A673 (cell line): ENCODE results near the gene ZNF77. TPM values are rescaled to one million over a fixed set of nuclear protein-coding genes. Genes with fewer than 3 reads are reported as not detected.
A peak's percentile ranks its signal among the peaks of the same experiment; 100 is the strongest.

ENCODE experiments used
- BruUV-seq: library from RNA; stranded (reverse); fragments of 400-500 nt; replicated peaks from 2 replicates; lab custom pipeline; 2021; lab: Mats Ljungman, UMichigan
- CTCF ChIA-PET: fragments of 300-600 bp; sonication (Branson Sonifier 250); formaldehyde crosslinking; loops from one replicate; lab custom pipeline; 2022; ENCODE audit warnings: antibody characterized with exemption; lab: Charles Lee
- POLR2A ChIA-PET: fragments of 300-600 bp; sonication (Branson Sonifier 250); formaldehyde crosslinking; loops from one replicate; lab custom pipeline; 2022; ENCODE audit warnings: antibody characterized with exemption; ENCODE audit not compliant: low non-redundant PET; lab: Charles Lee
- DNase-seq: peaks from one replicate; pipeline ENCODE4 v3.0.0-alpha.2; 2015; ENCODE audit warnings: low spot score
- H3K27ac ChIP-seq: fragments of 200-600 bp; sonication (generic); 2 replicates; pipeline ENCODE4 v1.5.1; 2016; ENCODE audit warnings: mixed run types, low read depth, mild to moderate bottlenecking, mixed read lengths, antibody characterized with exemption, low read length; ENCODE audit not compliant: poor library complexity, severe bottlenecking
- H3K27me3 ChIP-seq: fragments of 200-600 bp; sonication (generic); replicated peaks from 2 replicates; pipeline ENCODE4 v1.6.1; 2017; ENCODE audit warnings: mixed run types, low read depth, mild to moderate bottlenecking, mixed read lengths, antibody characterized with exemption, low read length; ENCODE audit not compliant: insufficient read depth, poor library complexity
- H3K36me3 ChIP-seq: fragments of 200-600 bp; sonication (generic); 2 replicates; pipeline ENCODE4 v1.6.1; 2016; ENCODE audit warnings: mixed run types, mild to moderate bottlenecking, mixed read lengths, antibody characterized with exemption, low read length; ENCODE audit not compliant: insufficient read depth, poor library complexity, severe bottlenecking
- H3K4me1 ChIP-seq: fragments of 200-600 bp; sonication (generic); 2 replicates; pipeline ENCODE4 v1.6.1; 2017; ENCODE audit warnings: mixed run types, mild to moderate bottlenecking, mixed read lengths, antibody characterized with exemption, low read length; ENCODE audit not compliant: insufficient read depth, poor library complexity, severe bottlenecking
- H3K4me3 ChIP-seq: fragments of 200-600 bp; sonication (generic); 2 replicates; pipeline ENCODE4 v1.5.1; 2016; ENCODE audit warnings: low read depth, mixed run types, mild to moderate bottlenecking, mixed read lengths, low read length; ENCODE audit not compliant: poor library complexity, severe bottlenecking
- H3K9me3 ChIP-seq: fragments of 200-600 bp; sonication (generic); 2 replicates; pipeline ENCODE4 v1.6.1; 2016; ENCODE audit warnings: mixed run types, low read depth, mild to moderate bottlenecking, mixed read lengths, antibody characterized with exemption, low read length; ENCODE audit not compliant: poor library complexity, severe bottlenecking
- EZH2 ChIP-seq: fragments of 200-600 bp; sonication (generic); IDR thresholded peaks from 2 replicates; pipeline ENCODE4 v1.6.1; 2017; ENCODE audit warnings: borderline replicate concordance, low read depth, mild to moderate bottlenecking, mixed read lengths, antibody characterized with exemption, low read length; ENCODE audit not compliant: poor library complexity, severe bottlenecking
- intact Hi-C: fragments of 100-400 bp; cut with micrococcal nuclease; formaldehyde crosslinking; loops from one replicate; pipeline ENCODE4 v1.10.0; 2022; ENCODE audit not compliant: unreplicated experiment
- total RNA-seq: library from RNA; stranded (reverse); gene quantifications from 2 replicates; pipeline ENCODE4 v1.2.3, GENCODE V29; 2021
- TF ChIP-seq, protein P1 (sequence below): fragments of 300-800, 200-600 bp; sonication (generic); conservative IDR thresholded peaks from 2 replicates; pipeline ENCODE4 v1.5.1; 2017; ENCODE audit warnings: low read depth, mild to moderate bottlenecking, antibody characterized with exemption, low read length, moderate library complexity, mixed read lengths

The ZNF77 gene
- total RNA-seq, 1 experiment from 2014 or later, result 6.4 TPM

DNA sequence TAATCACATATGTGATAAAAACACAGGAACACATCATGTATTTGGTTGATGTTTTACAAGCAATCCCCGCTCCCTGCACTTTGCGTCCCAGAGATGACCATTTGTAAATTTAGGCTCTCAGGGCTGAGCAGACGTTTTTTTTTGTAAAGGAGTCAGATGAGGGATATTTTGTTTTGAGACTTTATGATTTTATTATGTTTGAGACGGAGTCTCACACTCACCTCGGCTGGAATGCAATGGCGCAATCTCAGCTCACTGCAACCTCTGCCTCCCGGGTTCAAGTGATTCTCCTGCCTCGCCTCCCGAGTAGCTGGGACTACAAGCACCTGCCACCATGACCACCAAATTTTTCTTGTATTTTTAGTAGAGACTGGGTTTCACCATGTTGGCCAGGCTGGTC is 34.0 kb upstream of the ZNF77 start:
- no peak overlapping the region for H3K4me3 ChIP-seq
- TF ChIP-seq, protein P1, sequence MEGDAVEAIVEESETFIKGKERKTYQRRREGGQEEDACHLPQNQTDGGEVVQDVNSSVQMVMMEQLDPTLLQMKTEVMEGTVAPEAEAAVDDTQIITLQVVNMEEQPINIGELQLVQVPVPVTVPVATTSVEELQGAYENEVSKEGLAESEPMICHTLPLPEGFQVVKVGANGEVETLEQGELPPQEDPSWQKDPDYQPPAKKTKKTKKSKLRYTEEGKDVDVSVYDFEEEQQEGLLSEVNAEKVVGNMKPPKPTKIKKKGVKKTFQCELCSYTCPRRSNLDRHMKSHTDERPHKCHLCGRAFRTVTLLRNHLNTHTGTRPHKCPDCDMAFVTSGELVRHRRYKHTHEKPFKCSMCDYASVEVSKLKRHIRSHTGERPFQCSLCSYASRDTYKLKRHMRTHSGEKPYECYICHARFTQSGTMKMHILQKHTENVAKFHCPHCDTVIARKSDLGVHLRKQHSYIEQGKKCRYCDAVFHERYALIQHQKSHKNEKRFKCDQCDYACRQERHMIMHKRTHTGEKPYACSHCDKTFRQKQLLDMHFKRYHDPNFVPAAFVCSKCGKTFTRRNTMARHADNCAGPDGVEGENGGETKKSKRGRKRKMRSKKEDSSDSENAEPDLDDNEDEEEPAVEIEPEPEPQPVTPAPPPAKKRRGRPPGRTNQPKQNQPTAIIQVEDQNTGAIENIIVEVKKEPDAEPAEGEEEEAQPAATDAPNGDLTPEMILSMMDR, result no peak
- no peak for TF ChIP-seq EZH2
- no peaks in the 10 kb centered on the region for H3K36me3 ChIP-seq
- H3K4me1 ChIP-seq, result peaks cover 44% of the 10 kb centered on the region
- no peaks in the 10 kb centered on the region for H3K27me3 ChIP-seq
- no peaks in the 10 kb centered on the region for H3K9me3 ChIP-seq
- ChIA-PET CTCF (no interaction called here), POLR2A (interaction anchor here (0.6 kb wide), 1 partner anchor 328 kb away, joined by 14 read pairs; no protein-coding TSS in a partner anchor)
- intact Hi-C loops, result no loop called here
- no TSS peak for BruUV-seq
- DNase-seq, result no peak
- no peak overlapping the region for H3K27ac ChIP-seq

DNA sequence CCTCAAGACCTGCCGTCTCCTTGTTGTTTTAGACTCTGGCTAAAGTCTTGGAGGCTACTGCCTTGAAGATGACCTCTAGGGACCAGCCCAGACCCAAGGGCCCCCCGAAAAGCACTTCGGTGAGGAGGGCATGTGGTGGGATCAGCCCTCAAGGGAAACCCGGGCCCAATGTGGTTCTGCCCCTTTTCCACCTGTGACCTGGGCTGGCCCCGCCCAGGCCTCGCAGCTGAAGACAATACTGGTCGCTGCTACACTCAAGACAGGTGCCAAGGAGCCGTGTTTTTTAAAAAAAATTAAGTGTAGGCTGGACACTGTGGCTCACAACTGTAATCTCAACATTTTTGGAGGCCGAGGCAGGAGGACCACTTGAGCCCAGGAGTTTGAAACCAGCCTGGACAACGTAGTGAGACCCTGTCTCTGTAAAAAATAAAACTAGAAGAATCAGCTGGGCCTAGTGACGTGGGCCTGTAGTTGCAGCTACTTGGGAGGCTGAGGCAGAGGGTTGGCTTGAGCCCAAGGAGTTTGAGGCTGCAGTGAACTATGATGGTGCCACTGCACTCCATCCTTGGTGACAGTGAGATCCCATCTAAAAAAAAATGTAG is 33.5 kb upstream of the ZNF77 start:
- H3K4me1 ChIP-seq, result peaks cover 39% of the 10 kb centered on the region
- DNase-seq, result no peak
- intact Hi-C loops, result no loop called here
- H3K36me3 ChIP-seq, result no peaks in the 10 kb centered on the region
- BruUV-seq, result no TSS peak
- ChIA-PET CTCF (no interaction called here), POLR2A (interaction anchor here (0.6 kb wide), 1 partner anchor 329 kb away, joined by 14 read pairs; no protein-coding TSS in a partner anchor)
- TF ChIP-seq, protein P1, result no peak
- no peak for TF ChIP-seq EZH2
- H3K27me3 ChIP-seq, result no peaks in the 10 kb centered on the region
- no peak overlapping the region for H3K4me3 ChIP-seq
- H3K9me3 ChIP-seq, result no peaks in the 10 kb centered on the region
- H3K27ac ChIP-seq, result no peak overlapping the region

DNA sequence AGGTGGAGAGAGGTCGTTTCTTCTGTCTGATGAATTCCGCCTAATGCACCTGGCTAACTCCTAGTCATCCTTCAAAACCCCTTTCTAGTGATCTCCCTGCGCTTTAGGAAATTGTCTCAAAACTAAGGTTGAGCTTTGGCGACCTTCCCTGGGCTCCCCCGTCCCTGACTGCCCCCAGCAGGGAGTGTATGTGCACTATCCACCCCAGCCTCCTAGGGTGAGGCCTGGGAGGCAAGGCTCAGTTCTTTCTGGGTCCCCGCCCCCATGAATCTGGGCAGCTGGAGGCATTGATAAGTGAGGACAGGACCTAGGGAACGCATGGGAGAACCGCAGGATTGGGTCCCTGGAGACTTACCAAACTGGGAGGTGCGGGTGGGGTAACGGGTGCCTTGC is 33.0 kb upstream of the ZNF77 start:
- POLR2A ChIA-PET, result no interaction called here
- Histone ChIP-seq H3K4me3 (peak overlapping the region; percentile 30), H3K27ac (no peak overlapping the region), H3K36me3 (no peaks in the 10 kb centered on the region), H3K27me3 (no peaks in the 10 kb centered on the region), H3K4me1 (peaks cover 34% of the 10 kb centered on the region), H3K9me3 (no peaks in the 10 kb centered on the region)
- intact Hi-C loops, result no loop called here
- TF ChIP-seq EZH2, result no peak
- CTCF ChIA-PET, result no interaction called here
- BruUV-seq, result no TSS peak
- DNase-seq, result no peak
